ENCODE results near the gene CEP85L. TPM values are rescaled to one million over a fixed set of nuclear protein-coding genes. Genes with fewer than 3 reads are reported as not detected.

CEP85L gene
- total and polyA plus RNA-seq, 10 of the 15 experiments (the other 5 are each of a cell fraction or from before 2014, with no cell fraction given), result 1.8 to 10.9 (median 7.1) TPM

DNA sequence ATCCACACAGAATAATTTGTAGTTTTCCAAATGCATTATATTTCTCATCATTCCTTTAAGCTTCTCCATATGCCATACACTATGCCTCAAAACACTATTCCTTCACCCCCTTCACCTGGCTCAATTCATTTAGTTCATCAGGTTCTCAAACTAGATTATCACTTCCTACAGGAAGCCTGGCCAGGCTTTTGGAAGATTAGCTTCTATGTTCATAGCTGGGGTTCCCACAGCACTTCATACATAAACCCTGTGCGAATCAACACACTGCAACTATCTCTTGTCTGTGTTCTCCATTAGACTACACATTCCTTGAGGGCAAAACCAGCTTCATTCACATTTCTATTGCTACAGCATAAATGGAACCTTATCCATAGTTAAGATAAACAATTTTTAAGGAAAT is 143.8 kb downstream of the CEP85L start:
- FAIRE-seq, result no peak
- POLR2A ChIA-PET, result no interaction called here
- Histone ChIP-seq H3K36me3 (ENCODE audit: control insufficient read depth in 2 of 2, insufficient read depth in 2 of 2, low read length in 1 of 2) (no peaks in the 10 kb centered on the region), H3K79me2 (ENCODE audit: control insufficient read depth, insufficient read depth, low read length) (no peaks in the 10 kb centered on the region), H3K4me1 (ENCODE audit: control insufficient read depth, insufficient read depth, low read length) (no peaks in the 10 kb centered on the region), H3K4me2 (ENCODE audit: control insufficient read depth, insufficient read depth) (no peak overlapping the region), H4K20me1 (ENCODE audit: control insufficient read depth, insufficient read depth) (no peaks in the 10 kb centered on the region), H3K27ac (ENCODE audit: control insufficient read depth, insufficient read depth) (no peak overlapping the region), H3K9me3 (replicated peaks; ENCODE audit: control insufficient read depth, insufficient read depth, low read length) (no peaks in the 10 kb centered on the region), H3K4me3 (no peak overlapping the region), H3K9ac (ENCODE audit: control insufficient read depth, insufficient read depth, low read length) (no peak overlapping the region), H3K27me3 (replicated peaks in 1 of 2; ENCODE audit: control insufficient read depth in 2 of 2, insufficient read depth in 2 of 2, low read length in 1 of 2) (no peaks in the 10 kb centered on the region), H2AFZ (ENCODE audit: control insufficient read depth, low read depth, low read length) (no peak overlapping the region)
- in situ Hi-C loops (cut with MboI) (no loop called here), intact Hi-C loops (cut with micrococcal nuclease; ENCODE audit: unreplicated experiment) (loop anchor here (2.0 kb wide), 1 partner anchor 531 kb away; no protein-coding TSS in a partner anchor)
- CTCF ChIA-PET, result interaction anchor here (0.7 to 1.1 kb wide), 2 partner anchors 16 to 222 kb away, joined by 3 read pairs; no protein-coding TSS in a partner anchor
- no TSS peak for BruUV-seq (replicated peaks)
- 96% methylated on average over 1 of the region's 1 CpG for WGBS (ENCODE audit: insufficient coverage, insufficient replicate concordance, low lambda C conversion rate, missing lambda C conversion rate)
- no peak for ATAC-seq
- SMC1A ChIA-PET (ENCODE audit: uncharacterized antibody, unreplicated experiment), result no interaction called here
- TF ChIP-seq POLR2AphosphoS5 (IDR thresholded peaks at IDR 0.05; ENCODE audit: low read length) (no peak), SMARCA5 (IDR thresholded peaks at IDR 0.05) (no peak), YY1 (IDR thresholded peaks at IDR 0.05; ENCODE audit: low read depth, low read length) (no peak)
- RAD21 ChIA-PET (ENCODE audit: unreplicated experiment), result no interaction called here
- no peak for DNase-seq (ENCODE audit: low read depth, low spot score)

DNA sequence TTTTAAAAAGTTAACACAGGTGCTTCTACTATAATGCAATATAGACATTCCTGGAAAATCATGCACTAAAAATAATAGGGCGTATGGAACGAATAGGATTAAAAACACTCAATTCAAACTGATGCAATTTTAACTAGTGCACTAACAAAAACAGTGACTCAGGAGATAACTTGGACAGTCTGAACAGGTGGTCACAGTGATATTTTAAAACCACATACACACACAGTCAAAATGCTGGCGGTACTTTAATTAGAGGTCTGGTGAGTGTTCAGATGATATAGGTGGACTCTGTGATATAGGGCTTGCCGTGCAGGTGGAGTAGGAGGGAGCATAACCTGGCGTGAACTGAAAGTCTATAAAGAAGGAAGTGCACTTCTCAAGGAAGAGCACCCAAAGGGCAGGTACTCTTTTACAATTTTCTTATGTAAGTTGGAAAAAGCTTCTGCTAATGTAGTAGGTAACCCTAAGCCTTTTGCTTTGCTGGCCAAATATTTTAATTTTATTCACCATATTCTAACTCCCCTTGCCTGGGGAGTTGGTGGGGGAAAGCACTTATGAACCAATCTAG is 145.2 kb downstream of the CEP85L start:
- CTCF ChIA-PET, result no interaction called here
- WGBS (ENCODE audit: insufficient coverage, insufficient replicate concordance, low lambda C conversion rate, missing lambda C conversion rate), result 82% methylated on average over 5 of the region's 5 CpGs
- no TSS peak for BruUV-seq (replicated peaks)
- TF ChIP-seq CBX3 (IDR thresholded peaks at IDR 0.05; ENCODE audit: borderline replicate concordance, low read depth), result no peak
- no peak for TF ChIP-seq ZNF217 (IDR thresholded peaks at IDR 0.05)
- TF ChIP-seq, protein P1, sequence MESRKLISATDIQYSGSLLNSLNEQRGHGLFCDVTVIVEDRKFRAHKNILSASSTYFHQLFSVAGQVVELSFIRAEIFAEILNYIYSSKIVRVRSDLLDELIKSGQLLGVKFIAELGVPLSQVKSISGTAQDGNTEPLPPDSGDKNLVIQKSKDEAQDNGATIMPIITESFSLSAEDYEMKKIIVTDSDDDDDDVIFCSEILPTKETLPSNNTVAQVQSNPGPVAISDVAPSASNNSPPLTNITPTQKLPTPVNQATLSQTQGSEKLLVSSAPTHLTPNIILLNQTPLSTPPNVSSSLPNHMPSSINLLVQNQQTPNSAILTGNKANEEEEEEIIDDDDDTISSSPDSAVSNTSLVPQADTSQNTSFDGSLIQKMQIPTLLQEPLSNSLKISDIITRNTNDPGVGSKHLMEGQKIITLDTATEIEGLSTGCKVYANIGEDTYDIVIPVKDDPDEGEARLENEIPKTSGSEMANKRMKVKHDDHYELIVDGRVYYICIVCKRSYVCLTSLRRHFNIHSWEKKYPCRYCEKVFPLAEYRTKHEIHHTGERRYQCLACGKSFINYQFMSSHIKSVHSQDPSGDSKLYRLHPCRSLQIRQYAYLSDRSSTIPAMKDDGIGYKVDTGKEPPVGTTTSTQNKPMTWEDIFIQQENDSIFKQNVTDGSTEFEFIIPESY (IDR thresholded peaks at IDR 0.05), result no peak
- TF ChIP-seq ATF7 (IDR thresholded peaks at IDR 0.05; ENCODE audit: low read depth), result no peak
- no peak for TF ChIP-seq HDGF (IDR thresholded peaks at IDR 0.05)
- TF ChIP-seq NRF1 (conservative IDR thresholded peaks at IDR 0.05; ENCODE audit: low read depth, low read length), result no peak
- TF ChIP-seq, protein P2, sequence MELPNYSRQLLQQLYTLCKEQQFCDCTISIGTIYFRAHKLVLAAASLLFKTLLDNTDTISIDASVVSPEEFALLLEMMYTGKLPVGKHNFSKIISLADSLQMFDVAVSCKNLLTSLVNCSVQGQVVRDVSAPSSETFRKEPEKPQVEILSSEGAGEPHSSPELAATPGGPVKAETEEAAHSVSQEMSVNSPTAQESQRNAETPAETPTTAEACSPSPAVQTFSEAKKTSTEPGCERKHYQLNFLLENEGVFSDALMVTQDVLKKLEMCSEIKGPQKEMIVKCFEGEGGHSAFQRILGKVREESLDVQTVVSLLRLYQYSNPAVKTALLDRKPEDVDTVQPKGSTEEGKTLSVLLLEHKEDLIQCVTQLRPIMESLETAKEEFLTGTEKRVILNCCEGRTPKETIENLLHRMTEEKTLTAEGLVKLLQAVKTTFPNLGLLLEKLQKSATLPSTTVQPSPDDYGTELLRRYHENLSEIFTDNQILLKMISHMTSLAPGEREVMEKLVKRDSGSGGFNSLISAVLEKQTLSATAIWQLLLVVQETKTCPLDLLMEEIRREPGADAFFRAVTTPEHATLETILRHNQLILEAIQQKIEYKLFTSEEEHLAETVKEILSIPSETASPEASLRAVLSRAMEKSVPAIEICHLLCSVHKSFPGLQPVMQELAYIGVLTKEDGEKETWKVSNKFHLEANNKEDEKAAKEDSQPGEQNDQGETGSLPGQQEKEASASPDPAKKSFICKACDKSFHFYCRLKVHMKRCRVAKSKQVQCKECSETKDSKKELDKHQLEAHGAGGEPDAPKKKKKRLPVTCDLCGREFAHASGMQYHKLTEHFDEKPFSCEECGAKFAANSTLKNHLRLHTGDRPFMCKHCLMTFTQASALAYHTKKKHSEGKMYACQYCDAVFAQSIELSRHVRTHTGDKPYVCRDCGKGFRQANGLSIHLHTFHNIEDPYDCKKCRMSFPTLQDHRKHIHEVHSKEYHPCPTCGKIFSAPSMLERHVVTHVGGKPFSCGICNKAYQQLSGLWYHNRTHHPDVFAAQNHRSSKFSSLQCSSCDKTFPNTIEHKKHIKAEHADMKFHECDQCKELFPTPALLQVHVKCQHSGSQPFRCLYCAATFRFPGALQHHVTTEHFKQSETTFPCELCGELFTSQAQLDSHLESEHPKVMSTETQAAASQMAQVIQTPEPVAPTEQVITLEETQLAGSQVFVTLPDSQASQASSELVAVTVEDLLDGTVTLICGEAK (IDR thresholded peaks at IDR 0.05; ENCODE audit: borderline replicate concordance), result no peak
- TF ChIP-seq ZBED1 (IDR thresholded peaks at IDR 0.05; ENCODE audit: borderline replicate concordance), result no peak
- no peak for TF ChIP-seq WRNIP1 (IDR thresholded peaks at IDR 0.05; ENCODE audit: borderline replicate concordance, low read depth, low read length)
- no peaks in the 10 kb centered on the region for H3K36me3 ChIP-seq (ENCODE audit: control insufficient read depth in 2 of 2, insufficient read depth in 2 of 2, low read length in 1 of 2)
- POLR2A ChIA-PET, result no interaction called here
- SMC1A ChIA-PET (ENCODE audit: uncharacterized antibody, unreplicated experiment), result no interaction called here
- H3K27me3 ChIP-seq (replicated peaks in 1 of 2; ENCODE audit: control insufficient read depth in 2 of 2, insufficient read depth in 2 of 2, low read length in 1 of 2), result no peaks in the 10 kb centered on the region
- no peaks in the 10 kb centered on the region for H3K9me3 ChIP-seq (replicated peaks; ENCODE audit: control insufficient read depth, insufficient read depth, low read length)
- no peaks in the 10 kb centered on the region for H3K79me2 ChIP-seq (ENCODE audit: control insufficient read depth, insufficient read depth, low read length)
- FAIRE-seq (no peak), ATAC-seq (no peak), DNase-seq (ENCODE audit: low read depth, low spot score) (no peak)
- H3K9ac ChIP-seq (ENCODE audit: control insufficient read depth, insufficient read depth, low read length), result no peak overlapping the region
- no peaks in the 10 kb centered on the region for H4K20me1 ChIP-seq (ENCODE audit: control insufficient read depth, insufficient read depth)
- H3K4me1 ChIP-seq (ENCODE audit: control insufficient read depth, insufficient read depth, low read length), result no peaks in the 10 kb centered on the region
- in situ Hi-C loops (cut with MboI) (no loop called here), intact Hi-C loops (cut with micrococcal nuclease; ENCODE audit: unreplicated experiment) (no loop called here)
- no peak overlapping the region for H3K4me3 ChIP-seq
- H2AFZ ChIP-seq (ENCODE audit: control insufficient read depth, low read depth, low read length), result no peak overlapping the region
- RAD21 ChIA-PET (ENCODE audit: unreplicated experiment), result no interaction called here
- no peak overlapping the region for H3K4me2 ChIP-seq (ENCODE audit: control insufficient read depth, insufficient read depth)
- no peak overlapping the region for H3K27ac ChIP-seq (ENCODE audit: control insufficient read depth, insufficient read depth)

Data from GM12878 (cell line).